ENCODE results near the gene TMEM208.

The TMEM208 gene

GRCh38 chr16:67228905-67229304 is 2.0 kb downstream of the TMEM208 start:
- no peak overlapping the region for H3K4me3 ChIP-seq (ENCODE audit: low read depth, low read length)
- no peaks in the 10 kb centered on the region for H3K9me3 ChIP-seq
- peaks cover 39% of the 10 kb centered on the region for H3K36me3 ChIP-seq
- DNase-seq = no peak
- no peak for TF ChIP-seq CTCF (IDR thresholded peaks at IDR 0.05; ENCODE audit: low read depth, low read length)
- H3K4me1 ChIP-seq = no peaks in the 10 kb centered on the region; the same call in none of the 2 replicates
- H3K27me3 ChIP-seq = no peaks in the 10 kb centered on the region

- Histone ChIP-seq H3K27me3 (no peaks in the 10 kb centered on the region), H3K4me1 (no peaks in the 10 kb centered on the region; the same call in 1 of the 2 replicates), H3K9me3 (no peaks in the 10 kb centered on the region), H3K36me3 (peaks cover 39% of the 10 kb centered on the region), H3K4me3 (ENCODE audit: low read depth, low read length) (no peak overlapping the region)
- DNase-seq = no peak
- no peak for TF ChIP-seq CTCF (IDR thresholded peaks at IDR 0.05; ENCODE audit: low read depth, low read length)
Observed at GRCh38 chr16:67229906-67230808, 3.2 kb downstream of the TMEM208 start.

GRCh38 chr16:67230809-67231660 is 4.1 kb downstream of the TMEM208 start:
- Histone ChIP-seq H3K36me3 (peaks cover 39% of the 10 kb centered on the region), H3K4me1 (peaks cover under 1% of the 10 kb centered on the region; the same call in 1 of the 2 replicates), H3K27me3 (no peaks in the 10 kb centered on the region), H3K4me3 (ENCODE audit: low read depth, low read length) (no peak overlapping the region), H3K9me3 (no peaks in the 10 kb centered on the region)
- DNase-seq = no peak
- TF ChIP-seq CTCF (IDR thresholded peaks at IDR 0.05; ENCODE audit: low read depth, low read length) = no peak

- Histone ChIP-seq H3K9me3 (no peaks in the 10 kb centered on the region), H3K36me3 (peaks cover 41% of the 10 kb centered on the region), H3K4me1 (peaks cover 4% of the 10 kb centered on the region; the same call in 1 of the 2 replicates), H3K4me3 (ENCODE audit: low read depth, low read length) (no peak overlapping the region), H3K27me3 (no peaks in the 10 kb centered on the region)
- no peak for DNase-seq
- TF ChIP-seq CTCF (IDR thresholded peaks at IDR 0.05; ENCODE audit: low read depth, low read length) = no peak
Observed at GRCh38 chr16:67233596-67233995, 6.7 kb downstream of the TMEM208 start.

GRCh38 chr16:67234180-67234597 is 7.3 kb downstream of the TMEM208 start:
- Histone ChIP-seq H3K4me3 (ENCODE audit: low read depth, low read length) (no peak overlapping the region), H3K36me3 (peaks cover 35% of the 10 kb centered on the region), H3K27me3 (no peaks in the 10 kb centered on the region), H3K9me3 (no peaks in the 10 kb centered on the region), H3K4me1 (peaks cover 4% of the 10 kb centered on the region; the same call in 1 of the 2 replicates)
- no peak for DNase-seq
- no peak for TF ChIP-seq CTCF (IDR thresholded peaks at IDR 0.05; ENCODE audit: low read depth, low read length)

All from BE2C (cell line).